ENCODE data around the gene C1D. TPM values are rescaled to one million over a fixed set of nuclear protein-coding genes. Genes with fewer than 3 reads are reported as not detected.

Gene C1D
- total RNA-seq, 2 donors from 2014 or later = 17.4 to 27.9 TPM

Other genes with a start within 250 kb of the C1D start
- gene PNO1, start 94.9 kb upstream of the C1D start, total RNA-seq = 10 to 100 TPM; 15.7 to 17.9 TPM
- gene PPP3R1, start 189.5 kb upstream of the C1D start, total RNA-seq = 10 to 100 TPM; 61.5 to 69.1 TPM